ENCODE results near the gene ZBTB9.

GRCh38 chr6:33413241-33414120 lies 40.9 kb upstream of the ZBTB9 start:
- TF ChIP-seq CTCF (conservative IDR thresholded peaks at IDR 0.05) (no peak), ZFX (IDR thresholded peaks at IDR 0.05) (no peak)
